Measurements from ENCODE around the gene UBTD1. TPM values are rescaled to one million over a fixed set of nuclear protein-coding genes. Genes with fewer than 3 reads are reported as not detected.

Gene UBTD1
- total and polyA plus RNA-seq, 10 of the 15 experiments (the other 5 are each of a cell fraction or from before 2014, with no cell fraction given) = 0.04 to 1.5 (median 1.2) TPM; not detected in 1

GRCh38 chr10:97563337-97563736 lies 64.6 kb downstream of the UBTD1 start:
- Histone ChIP-seq H3K79me2 (ENCODE audit: control insufficient read depth, insufficient read depth, low read length) (no peaks in the 10 kb centered on the region), H3K4me3 (no peak overlapping the region), H4K20me1 (ENCODE audit: control insufficient read depth, insufficient read depth) (no peaks in the 10 kb centered on the region), H3K27me3 (replicated peaks in 1 of 2; ENCODE audit: control insufficient read depth in 2 of 2, insufficient read depth in 2 of 2, low read length in 1 of 2) (no peaks in the 10 kb centered on the region), H3K4me1 (ENCODE audit: control insufficient read depth, insufficient read depth, low read length) (peaks cover 5% of the 10 kb centered on the region), H3K9me3 (replicated peaks; ENCODE audit: control insufficient read depth, insufficient read depth, low read length) (no peaks in the 10 kb centered on the region; the same call in 2 of the 3 replicates), H3K36me3 (ENCODE audit: control insufficient read depth in 2 of 2, insufficient read depth in 2 of 2, low read length in 1 of 2) (no peaks in the 10 kb centered on the region), H3K4me2 (ENCODE audit: control insufficient read depth, insufficient read depth) (no peak overlapping the region), H3K9ac (ENCODE audit: control insufficient read depth, insufficient read depth, low read length) (no peak overlapping the region), H2AFZ (ENCODE audit: control insufficient read depth, low read depth, low read length) (no peak overlapping the region), H3K27ac (ENCODE audit: control insufficient read depth, insufficient read depth) (no peak overlapping the region)
- CTCF ChIA-PET = no interaction called here
- SMC1A ChIA-PET (ENCODE audit: uncharacterized antibody, unreplicated experiment) = no interaction called here
- TF ChIP-seq ZBTB11 (CRISPR knock-in tag; IDR thresholded peaks at IDR 0.05) (no peak), POLR2A (IDR thresholded peaks at IDR 0.05; ENCODE audit: low read depth, low read length) (no peak), IKZF2 (IDR thresholded peaks at IDR 0.05) (no peak), CREB1 (IDR thresholded peaks at IDR 0.05; ENCODE audit: low read depth) (no peak), SREBF2 (IDR thresholded peaks at IDR 0.05; ENCODE audit: low read length) (no peak), NFYB (IDR thresholded peaks at IDR 0.05; ENCODE audit: insufficient read depth, low read depth, low read length) (no peak), SUPT20H (IDR thresholded peaks at IDR 0.05; ENCODE audit: borderline replicate concordance, control insufficient read depth, low read depth, low read length) (no peak), CBX3 (IDR thresholded peaks at IDR 0.05; ENCODE audit: borderline replicate concordance, low read depth) (no peak), USF1 (IDR thresholded peaks at IDR 0.05; ENCODE audit: borderline replicate concordance, extremely low read length, insufficient read depth, low read depth, low read length) (no peak), HDAC6 (IDR thresholded peaks at IDR 0.05; ENCODE audit: unreplicated experiment) (no peak), YBX1 (IDR thresholded peaks at IDR 0.05) (no peak)
- RAD21 ChIA-PET (ENCODE audit: unreplicated experiment) = no interaction called here
- POLR2A ChIA-PET = no interaction called here
- FAIRE-seq = no peak
- no peak for DNase-seq (ENCODE audit: low read depth, low spot score)
- in situ Hi-C loops (cut with MboI) (no loop called here), intact Hi-C loops (cut with micrococcal nuclease; ENCODE audit: unreplicated experiment) (no loop called here)
- BruUV-seq (replicated peaks) = no TSS peak
- no peak for ATAC-seq
- 80% methylated on average over 4 of the region's 4 CpGs for WGBS (ENCODE audit: insufficient coverage, insufficient replicate concordance, low lambda C conversion rate, missing lambda C conversion rate)

Data from GM12878 (cell line).